Right hindlimb (tissue), 1 donor: ENCODE measurements around the gene RPL35.

Experiments
- DNase-seq: peaks from one replicate; pipeline ENCODE4 v3.0.0-alpha.2; 2018

Gene RPL35

GRCh38 chr9:124815601-124816000, 46.2 kb downstream of the RPL35 start:
- no peak for DNase-seq

GRCh38 chr9:124814164-124814535, 47.6 kb downstream of the RPL35 start:
- DNase-seq, result no peak

DNA sequence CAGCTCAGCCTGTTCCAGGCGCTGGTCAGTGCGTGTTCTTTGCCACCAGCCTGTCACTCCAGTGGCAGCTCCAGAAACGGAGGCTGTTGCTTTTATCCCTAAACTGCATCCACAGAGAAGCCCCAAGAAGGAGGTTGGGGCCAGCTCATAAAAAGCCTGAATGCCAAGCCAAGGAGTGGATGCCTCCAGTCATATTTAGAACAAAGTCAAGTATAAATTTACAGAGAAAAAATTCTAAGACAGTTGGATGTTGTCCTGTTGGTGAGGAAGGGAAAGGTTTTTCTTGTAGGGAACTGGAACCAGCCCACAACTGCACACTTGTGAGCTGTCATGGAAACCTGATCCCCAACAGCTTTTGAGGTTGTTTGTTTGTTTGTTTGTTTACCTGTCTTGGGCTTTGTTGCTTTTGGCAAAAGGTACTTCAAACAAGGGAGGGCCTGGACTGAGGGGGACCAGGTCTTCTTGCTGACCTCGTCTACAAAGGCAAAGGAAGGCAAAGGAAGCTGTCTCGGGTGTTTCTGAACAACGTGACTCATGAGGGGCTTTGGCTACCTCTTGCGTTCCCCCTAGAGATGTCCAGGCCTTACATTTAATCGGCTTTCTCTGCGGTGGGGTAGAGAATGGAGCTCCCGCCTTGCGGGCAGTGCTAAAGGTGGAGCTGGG, 48.1 kb downstream of the RPL35 start:
- no peak for DNase-seq

DNA sequence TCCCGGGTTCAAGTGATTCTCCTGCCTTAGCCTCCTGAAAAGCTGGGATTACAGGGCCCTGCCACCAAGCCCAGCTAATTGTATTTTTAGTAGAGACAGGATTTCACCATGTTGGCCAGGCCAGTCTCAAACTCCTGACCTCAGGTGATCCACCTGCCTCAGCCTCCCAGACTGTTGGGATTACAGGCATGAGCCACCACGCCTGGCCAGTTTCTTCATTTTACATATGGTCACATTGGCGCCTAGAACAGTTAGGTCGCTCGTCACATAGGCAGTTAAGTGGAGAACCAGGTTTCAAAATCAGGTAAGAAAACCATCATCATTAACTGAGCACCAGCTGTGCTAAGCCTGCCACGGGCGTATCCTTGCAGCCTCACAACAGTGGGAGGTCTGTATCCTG, 48.7 kb downstream of the RPL35 start:
- no peak for DNase-seq

DNA sequence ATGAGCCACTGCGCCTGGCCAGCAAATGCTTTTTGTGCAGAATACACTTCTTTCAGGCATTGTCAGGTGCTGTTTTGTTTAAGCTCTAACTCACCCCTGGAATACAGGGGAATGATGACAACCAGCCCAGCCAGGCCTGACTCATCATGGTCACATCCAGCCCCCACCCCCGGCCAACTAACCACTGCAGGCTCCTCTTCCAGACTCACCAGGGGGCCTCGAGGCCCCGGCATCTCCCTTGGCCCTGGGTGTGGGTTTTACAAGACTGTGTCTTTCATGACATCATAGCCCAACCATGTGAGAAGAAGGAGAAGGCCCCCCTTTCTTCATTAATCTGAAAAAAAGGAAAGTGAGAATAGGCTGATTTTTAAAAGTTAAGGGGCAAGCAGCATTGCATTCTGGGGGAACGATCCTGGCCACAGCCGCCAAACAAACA, 49.3 kb downstream of the RPL35 start:
- DNase-seq, result peak; percentile 88

GRCh38 chr9:124810663-124811355, 50.9 kb downstream of the RPL35 start:
- DNase-seq, result peak; percentile 88

- DNase-seq, result no peak
Observed at GRCh38 chr9:124809741-124810500, 51.8 kb downstream of the RPL35 start.

- DNase-seq, result no peak
Observed at GRCh38 chr9:124809211-124809610, 52.5 kb downstream of the RPL35 start.

GRCh38 chr9:124808246-124808956, 53.4 kb downstream of the RPL35 start:
- no peak for DNase-seq
